NOMO-1 treated with DMSO at 0.1 percent for 48 hours (cell line): Measurements from ENCODE around the gene SEMA3G.

Experiments used
- DNase-seq: peaks from one replicate; lab custom pipeline; 2025; ENCODE audit not compliant: unreplicated experiment; lab: John Stamatoyannopoulos, UW

Gene SEMA3G

GRCh38 chr3:52479877-52480575 is 35.1 kb upstream of the SEMA3G start:
- no peak for DNase-seq

GRCh38 chr3:52479037-52479876 is 34.4 kb upstream of the SEMA3G start:
- no peak for DNase-seq

GRCh38 chr3:52477796-52478095 is 32.8 kb upstream of the SEMA3G start:
- DNase-seq = no peak

GRCh38 chr3:52477076-52477795 is 32.3 kb upstream of the SEMA3G start:
- no peak for DNase-seq

GRCh38 chr3:52473026-52473425 is 28.1 kb upstream of the SEMA3G start:
- no peak for DNase-seq

- DNase-seq = no peak
Measured at GRCh38 chr3:52472239-52473000, 27.5 kb upstream of the SEMA3G start.

- DNase-seq = peak; percentile 44
Measured at GRCh38 chr3:52471371-52472238, 26.7 kb upstream of the SEMA3G start.

- DNase-seq = no peak
Measured at GRCh38 chr3:52470920-52471319, 26.0 kb upstream of the SEMA3G start.

GRCh38 chr3:52469001-52469400 is 24.1 kb upstream of the SEMA3G start:
- no peak for DNase-seq

- peak; percentile 11 for DNase-seq
Measured at GRCh38 chr3:52468336-52468735, 23.4 kb upstream of the SEMA3G start.

GRCh38 chr3:52463416-52463815 is 18.5 kb upstream of the SEMA3G start:
- DNase-seq = no peak

GRCh38 chr3:52461874-52462273 is 17.0 kb upstream of the SEMA3G start:
- no peak for DNase-seq

- no peak for DNase-seq
Measured at GRCh38 chr3:52458770-52459545, 14.1 kb upstream of the SEMA3G start.

- no peak for DNase-seq
Measured at GRCh38 chr3:52458031-52458760, 13.3 kb upstream of the SEMA3G start.

- DNase-seq = no peak
Measured at GRCh38 chr3:52456800-52457183, 11.9 kb upstream of the SEMA3G start.

GRCh38 chr3:52456169-52456799 is 11.4 kb upstream of the SEMA3G start:
- no peak for DNase-seq

GRCh38 chr3:52455283-52456168 is 10.6 kb upstream of the SEMA3G start, which contains the start of gene NISCH:
Gene NISCH, plus strand, starts transcription at chr3:52455604. Its CDS starts 38 bp downstream, at chr3:52455642.
- peak; percentile 70 for DNase-seq
